Putamen (tissue), 1 donor: ENCODE measurements around the gene ATP2C2.
"Not testable (repeated sequence)": the region's sequence is repeated elsewhere in the genome, so short reads cannot be mapped to it uniquely, and the experiment has no call there.

ENCODE experiments used
- DNase-seq: peaks from one replicate; pipeline ENCODE4 v3.0.0-alpha.2; 2016; ENCODE audit warnings: low spot score

Gene ATP2C2, protein sequence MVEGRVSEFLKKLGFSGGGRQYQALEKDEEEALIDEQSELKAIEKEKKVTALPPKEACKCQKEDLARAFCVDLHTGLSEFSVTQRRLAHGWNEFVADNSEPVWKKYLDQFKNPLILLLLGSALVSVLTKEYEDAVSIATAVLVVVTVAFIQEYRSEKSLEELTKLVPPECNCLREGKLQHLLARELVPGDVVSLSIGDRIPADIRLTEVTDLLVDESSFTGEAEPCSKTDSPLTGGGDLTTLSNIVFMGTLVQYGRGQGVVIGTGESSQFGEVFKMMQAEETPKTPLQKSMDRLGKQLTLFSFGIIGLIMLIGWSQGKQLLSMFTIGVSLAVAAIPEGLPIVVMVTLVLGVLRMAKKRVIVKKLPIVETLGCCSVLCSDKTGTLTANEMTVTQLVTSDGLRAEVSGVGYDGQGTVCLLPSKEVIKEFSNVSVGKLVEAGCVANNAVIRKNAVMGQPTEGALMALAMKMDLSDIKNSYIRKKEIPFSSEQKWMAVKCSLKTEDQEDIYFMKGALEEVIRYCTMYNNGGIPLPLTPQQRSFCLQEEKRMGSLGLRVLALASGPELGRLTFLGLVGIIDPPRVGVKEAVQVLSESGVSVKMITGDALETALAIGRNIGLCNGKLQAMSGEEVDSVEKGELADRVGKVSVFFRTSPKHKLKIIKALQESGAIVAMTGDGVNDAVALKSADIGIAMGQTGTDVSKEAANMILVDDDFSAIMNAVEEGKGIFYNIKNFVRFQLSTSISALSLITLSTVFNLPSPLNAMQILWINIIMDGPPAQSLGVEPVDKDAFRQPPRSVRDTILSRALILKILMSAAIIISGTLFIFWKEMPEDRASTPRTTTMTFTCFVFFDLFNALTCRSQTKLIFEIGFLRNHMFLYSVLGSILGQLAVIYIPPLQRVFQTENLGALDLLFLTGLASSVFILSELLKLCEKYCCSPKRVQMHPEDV

DNA sequence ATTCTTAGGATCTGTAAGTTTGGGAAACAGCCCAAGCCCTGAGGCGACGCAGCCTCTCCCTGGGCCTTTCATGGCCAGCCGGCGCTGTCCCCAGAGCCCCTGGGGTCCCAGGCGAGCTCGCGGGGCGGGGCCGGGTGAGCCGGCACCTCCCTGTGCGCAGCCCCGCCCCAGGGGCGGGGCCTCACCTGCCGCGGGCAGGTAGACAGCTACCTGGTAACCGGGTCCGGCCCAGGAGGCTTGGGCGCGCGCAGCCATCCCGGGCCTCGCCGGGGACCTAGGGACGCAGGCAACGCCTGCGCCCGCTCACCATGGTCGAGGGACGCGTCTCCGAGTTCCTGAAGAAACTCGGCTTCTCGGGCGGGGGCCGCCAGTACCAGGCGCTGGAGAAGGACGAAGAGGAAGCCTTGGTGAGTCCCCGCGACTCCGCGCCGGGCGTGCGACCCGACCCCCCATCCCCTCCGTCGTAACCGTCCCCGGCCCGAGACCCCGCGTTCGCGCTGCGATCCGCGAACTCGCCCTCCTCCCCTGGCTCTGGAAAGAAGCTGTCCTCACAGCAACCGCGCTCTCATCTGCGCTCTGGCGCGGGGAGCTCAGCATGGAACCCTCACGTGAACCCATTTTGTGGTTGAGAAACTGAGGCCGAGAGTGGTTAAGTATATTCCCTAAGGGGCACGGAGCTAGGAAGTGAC lies at the start of gene ATP2C2:
TSS of gene ATP2C2 (plus strand) at position 231 of the 689 bp plus-strand sequence. CDS start at position 309, 78 bp downstream.
- no peak for DNase-seq

DNA sequence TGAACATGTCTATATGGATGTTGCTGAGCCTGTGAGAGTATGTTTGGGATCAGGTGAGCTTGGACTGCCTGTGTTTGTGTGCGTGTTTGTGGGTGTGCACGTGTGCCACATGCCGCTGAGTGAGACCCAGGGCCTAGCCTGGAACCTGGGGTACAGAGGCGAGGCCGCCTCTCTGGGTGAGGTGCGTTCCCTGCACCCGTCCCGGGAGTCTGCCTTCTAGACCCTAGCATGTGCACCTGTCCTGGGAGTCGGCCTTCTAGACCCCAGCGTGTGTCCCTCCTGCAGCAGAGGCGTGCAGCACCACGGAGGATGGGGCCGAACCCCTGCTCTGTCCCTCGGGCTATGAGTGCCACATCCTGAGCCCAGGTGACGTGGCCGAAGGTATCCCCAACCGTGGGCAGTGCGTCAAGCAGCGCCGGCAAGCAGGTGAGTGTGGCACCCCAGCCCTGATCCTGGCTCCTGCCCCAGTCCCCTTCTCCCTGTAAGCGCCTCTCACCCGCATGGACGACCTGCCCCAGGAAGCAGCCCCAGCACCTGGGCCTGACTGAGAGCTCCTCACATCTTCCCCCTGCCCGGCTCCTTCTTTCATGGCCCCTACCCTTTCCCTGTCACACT lies 49.1 kb upstream of the ATP2C2 start:
- DNase-seq: no peak

DNA sequence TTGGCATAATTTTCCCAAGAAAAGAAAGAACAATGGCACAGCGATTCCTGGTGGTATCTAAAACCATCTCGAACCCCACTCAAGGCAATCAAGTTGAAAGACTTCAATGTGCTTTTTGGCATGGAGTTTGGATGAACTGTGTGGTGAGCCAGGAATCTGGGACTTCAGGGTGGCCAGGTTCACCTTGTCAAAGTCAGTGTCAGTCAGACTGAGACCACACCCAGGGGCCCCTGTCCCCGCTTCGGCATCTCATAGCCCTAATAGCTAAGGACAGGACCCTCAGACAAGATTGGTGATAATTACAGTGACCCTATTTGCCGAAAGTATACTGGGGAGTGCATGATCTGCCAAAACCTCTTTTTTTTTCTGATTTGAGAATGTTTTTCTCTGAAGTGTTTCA lies 47.8 kb upstream of the ATP2C2 start:
- no peak for DNase-seq

DNA sequence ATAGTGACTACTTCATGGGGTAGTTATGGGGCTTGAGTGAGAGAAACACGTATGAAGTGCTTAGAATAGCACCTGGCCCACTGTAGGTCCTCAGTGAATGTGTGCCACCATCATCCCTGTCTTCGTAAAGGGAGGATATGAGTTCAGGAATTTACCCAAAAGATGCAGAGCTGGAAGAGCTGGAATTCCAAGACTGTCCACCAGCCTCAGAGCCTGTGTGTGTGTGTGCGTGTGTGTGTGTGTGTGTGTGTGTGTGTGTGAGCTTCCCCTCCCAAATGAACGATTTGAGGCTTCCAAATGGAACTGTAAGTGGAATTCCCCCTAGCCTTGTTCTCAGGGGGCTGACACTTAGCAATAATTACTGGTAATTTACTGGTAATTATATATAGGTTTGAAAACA lies 46.4 kb upstream of the ATP2C2 start:
- no peak for DNase-seq

DNA sequence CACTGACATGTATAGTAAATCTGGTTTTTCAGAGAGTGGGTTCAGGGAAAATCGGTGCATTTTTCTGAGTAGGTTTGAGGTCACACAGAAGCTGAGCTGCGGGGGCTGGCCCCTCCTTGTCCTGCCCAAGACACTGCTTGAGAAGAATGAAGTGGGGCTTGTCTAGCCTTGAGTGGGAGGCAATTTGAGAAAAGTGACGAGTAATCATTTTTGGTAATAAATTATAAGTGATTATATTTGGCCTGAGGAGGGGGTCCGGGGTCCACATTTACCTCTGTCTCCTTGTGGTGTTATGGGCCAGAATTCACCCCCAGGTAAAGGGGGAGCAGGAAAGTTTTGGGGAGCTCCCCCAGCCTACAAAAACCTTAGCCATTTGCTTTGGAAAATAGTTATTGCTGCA lies 45.6 kb upstream of the ATP2C2 start:
- no peak for DNase-seq

DNA sequence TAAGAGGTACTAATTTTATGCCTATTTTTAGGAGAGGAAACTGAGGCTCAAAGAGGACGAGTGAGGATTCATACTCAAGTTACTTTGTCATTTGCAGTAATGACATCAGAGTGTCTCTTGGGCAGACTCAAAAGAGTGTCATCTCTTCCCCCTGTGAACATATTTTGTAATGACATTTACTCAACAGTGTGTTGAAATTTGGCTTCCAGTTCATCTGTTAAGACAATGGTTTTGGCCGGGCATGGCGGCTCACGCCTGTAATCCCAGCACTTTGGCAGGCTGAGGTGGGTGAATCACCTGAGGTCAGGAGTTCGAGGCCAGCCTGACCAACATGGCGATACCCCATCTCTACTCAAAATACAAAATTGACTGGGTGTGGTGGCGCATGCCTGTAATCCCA lies 44.7 kb upstream of the ATP2C2 start:
- no peak for DNase-seq

DNA sequence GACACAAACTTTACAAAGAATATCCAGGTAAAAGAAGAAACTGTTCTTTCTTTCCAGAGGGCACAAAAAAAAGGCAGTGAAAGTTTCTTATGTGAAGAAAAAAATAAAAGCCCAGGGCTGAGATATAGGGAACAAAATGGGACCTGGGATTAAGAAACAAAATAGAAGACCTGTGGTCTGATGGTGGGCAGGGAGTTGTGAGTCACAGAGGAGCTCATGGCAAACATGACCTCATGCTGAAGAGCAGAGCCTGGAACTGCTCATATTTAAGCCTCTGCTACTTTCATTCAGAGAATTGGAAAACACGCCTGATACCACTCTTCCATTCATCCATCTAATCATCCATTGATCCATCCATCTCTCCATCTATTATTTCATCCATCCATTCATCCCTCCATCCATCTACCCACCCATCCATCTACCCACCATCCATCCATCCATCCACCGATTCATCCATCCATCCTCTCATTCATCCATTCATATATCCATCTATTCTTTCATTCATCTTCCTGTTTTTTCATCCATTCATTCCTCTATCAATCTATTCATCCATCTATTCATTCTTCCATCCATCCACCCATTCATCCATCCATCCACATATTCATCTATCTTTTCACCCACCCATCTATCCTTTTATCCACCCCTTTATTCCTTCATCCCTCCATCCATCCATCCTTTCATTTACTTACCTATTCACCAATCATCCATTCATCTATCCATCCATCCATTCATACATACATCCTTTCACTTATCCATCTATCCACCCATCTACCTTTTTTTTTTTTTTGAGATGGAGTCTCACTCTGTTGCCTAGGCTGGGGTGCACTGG lies 43.7 kb upstream of the ATP2C2 start:
- DNase-seq: no peak

DNA sequence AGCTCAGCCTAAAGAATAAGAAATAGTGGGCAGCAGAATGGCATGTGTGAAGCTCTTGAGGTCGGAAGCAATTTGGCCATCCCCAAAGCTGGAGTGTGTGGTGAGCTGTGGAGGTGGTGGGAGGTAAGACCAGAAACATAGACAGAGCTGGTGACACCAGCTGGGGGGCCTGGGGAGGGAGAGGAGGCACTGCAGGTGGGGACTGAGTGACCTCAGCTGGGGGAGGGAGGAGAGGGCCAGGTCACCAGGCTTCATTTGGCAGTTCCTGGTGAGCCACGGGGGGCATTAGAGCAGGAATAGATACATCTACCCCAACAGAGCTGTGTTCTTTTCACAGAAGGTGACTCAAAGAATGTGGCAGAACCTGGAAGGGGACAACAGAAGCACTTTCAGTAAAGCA lies 41.8 kb upstream of the ATP2C2 start:
- DNase-seq: no peak

DNA sequence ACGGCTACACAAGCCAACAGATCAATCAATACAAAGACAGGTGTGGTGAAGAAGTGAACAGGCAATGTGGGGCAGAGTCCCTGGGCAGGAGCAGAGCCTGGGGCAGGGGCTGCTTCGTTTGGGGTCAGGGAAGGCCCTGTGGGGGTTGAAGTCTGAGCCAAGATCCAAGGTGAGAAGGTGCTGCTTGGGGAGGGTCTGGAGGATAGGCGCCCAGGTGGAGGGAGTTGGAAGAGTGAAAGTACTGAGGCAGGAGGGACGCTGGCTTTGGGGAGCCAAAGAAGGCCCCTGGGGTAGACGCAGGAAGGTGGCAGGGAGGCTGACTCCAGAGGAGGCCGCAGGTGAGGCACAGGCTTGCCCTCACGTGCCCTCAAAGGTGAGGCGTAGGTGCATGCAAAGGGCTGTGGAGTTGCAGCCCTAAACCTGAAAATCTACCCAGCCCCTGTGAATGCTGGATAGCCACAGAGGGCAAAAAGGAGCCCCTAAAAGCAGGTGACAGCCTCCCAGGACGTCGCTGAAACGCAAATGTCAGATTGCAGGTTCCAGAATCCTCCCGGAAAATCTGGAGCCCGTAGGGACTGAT lies 40.3 kb upstream of the ATP2C2 start:
- no peak for DNase-seq

DNA sequence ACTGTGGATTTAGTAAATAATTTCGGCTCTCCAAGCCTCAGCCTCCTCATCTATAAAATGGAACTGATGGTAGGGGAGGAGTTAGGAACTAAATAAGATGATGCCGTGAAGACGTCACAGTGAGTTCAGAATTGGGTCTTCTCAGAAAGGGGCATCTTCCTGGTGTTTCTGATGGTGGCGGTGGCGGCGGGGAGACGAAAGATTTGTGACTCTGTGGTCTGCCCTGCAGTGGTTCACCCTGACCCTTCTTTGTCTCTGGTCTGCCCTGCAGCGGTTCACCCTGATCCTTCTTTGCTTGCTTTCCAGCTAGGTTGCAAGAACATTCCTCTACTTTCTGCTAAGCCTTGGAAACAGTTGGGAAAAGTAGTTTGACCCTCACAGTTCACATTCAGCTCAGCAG lies 39.3 kb upstream of the ATP2C2 start:
- no peak for DNase-seq

DNA sequence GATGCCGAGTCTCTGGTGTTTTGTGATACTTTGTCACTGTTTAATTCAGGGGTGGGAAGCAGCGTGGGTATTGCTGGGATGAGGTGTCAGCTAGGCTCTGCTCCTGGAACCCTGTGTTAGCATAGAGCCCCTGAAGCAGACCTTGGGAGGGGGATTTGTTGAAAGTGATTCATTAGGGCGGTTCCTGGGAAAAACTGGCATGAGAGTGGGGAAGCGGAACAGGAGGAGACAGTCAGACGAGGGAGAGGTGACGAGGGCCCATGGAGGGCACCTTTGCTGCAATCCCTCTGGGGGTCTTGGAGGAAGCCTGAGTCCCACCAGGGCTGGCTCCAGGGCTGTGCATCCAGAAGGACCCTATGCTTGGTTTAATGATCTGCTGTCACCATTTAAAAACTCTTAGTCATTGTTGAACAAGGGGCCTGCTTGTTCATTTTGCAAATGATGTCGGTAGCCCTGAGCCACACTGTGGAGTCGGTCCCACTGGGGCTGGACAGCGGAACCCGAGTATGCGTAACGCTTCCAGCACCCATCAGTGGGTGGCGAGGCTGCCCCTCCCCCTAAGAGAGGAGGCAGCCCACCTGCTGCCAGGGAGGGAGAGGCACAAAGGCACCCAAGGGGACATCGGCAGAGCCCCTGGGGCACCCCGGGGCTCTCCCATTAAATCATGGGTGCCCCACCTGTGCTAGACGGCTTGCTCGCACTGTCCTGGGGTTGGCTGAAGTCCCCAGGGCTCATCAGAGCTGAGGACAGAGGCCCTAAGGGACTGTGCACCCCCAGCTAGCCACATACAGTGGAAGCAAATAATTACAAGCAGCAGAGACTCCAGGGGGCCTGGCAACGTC lies 38.3 kb upstream of the ATP2C2 start:
- DNase-seq: no peak

DNA sequence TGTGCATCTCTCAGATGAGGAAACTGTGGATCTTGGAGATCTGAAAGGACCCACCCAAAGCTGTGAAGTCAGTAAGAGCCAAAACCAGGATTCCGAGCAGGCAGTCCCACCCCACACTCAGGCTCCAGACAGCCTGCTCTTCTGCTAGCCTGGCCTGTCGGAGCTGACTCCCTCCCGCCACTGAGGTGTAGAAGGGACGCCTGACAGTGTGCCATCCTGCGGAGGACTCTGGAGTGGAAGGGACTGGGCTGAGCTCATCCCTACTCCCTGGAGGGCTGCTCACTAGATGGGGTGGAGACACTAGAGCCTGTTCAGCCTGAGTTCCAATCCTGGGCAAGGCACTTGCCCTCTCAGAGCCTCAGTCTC lies 37.7 kb upstream of the ATP2C2 start:
- no peak for DNase-seq

DNA sequence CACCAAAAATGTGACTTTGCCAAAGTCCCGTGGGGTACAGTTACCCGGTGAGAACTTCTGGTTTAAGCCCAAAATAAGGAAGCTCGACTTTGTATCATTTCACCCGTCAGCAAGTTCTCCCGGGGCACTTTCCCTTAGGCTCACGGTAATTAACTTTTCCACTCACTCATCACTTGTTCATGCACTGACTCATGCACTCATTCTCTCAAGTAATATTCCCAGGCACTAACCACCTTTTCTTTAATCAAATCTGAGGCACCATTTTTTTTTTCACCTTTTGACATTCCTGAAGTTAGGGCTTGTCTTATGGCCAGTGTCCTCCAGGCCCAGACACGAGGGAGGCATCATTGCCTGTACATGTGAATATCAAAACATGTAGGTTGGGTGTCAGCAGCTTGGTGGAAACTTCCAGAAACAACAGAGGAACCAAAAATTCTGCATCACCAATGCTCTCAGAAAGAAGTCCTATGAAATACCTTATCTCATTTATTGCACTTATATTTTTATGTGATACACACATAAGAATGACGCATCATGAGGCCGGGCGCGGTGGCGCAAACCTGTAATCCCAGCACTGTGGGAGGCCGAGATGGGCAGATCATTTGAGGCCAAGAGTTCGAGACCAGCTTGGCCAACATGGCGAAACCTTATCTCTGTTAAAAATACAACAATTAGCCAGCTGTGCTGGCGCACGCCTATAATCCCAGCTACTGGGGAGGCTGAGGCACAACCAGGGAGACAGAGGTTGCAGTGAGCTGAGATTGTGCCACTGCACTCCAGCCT lies 36.1 kb upstream of the ATP2C2 start:
- no peak for DNase-seq

DNA sequence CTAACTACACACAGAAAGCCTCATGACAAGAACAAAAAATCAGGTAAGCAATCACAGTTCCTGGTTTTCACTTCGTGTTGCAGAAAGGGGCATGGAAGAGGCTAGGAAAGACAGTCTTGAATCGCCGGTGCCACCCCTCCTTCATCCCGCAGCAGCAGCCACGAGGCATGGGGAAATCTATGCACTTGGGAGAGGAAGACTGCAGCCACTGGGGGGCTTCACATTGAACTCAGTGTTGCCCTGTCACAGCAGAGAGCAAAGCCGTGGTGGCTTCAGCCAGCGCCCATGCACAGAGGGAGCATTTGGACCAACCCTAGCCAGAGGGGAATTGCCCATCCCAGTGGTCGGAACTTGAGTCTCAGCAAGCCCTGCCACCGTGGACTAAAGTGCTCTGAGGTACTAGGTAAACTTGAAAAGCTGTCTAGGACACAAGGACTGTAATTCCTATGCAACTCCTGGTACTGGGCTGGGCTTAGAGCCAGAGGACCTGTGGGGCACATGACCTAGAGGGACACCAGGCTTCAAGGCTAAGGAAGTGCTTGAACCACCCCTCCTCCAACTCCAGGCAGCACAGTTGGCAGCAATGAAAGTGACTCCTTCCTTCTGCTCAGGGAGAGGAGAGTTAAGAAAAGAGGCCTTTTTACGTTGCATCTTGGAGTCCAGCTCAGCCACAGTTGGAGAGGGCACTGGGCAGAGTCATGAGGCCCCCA lies 35.2 kb upstream of the ATP2C2 start:
- peak; percentile 14 for DNase-seq

DNA sequence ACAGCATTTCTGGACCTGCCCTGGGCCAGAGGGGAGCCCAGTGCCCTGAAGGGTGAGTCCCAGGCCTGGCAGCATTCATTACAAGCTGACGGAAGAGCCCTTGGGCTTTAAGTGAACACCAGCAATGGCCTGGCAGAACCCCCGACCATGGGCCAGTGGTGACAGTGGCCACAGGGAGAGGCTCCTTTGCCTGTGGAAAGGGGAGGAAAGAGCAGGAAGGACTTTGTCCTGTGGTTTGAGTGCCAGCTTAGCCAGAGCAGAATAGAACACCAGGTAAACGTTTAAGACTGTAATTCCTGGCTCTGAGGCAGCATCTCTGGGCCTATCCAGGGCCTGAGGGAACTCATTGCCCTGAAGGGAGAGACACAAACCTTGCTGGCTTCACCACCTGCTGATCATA lies 34.3 kb upstream of the ATP2C2 start:
- DNase-seq: no peak

DNA sequence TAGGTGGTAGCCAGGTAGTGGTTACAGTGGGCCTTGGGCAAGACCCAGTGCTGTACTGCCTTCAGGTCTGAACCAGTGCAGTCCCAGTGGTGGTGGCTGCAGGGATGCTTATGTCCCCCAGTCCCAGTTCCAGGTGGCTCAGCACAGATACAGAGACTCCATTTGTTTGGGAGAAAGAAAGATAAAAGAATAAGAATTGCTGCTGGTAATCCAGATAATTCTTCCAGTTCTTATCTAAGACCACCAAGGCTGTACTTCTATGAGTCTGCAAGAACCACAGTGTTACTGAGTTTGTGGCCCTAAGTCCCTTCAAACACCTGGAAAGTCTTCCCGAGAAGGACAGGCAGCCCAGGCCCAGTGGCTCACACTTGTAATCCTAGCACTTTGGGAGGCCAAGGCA lies 33.9 kb upstream of the ATP2C2 start:
- DNase-seq: no peak

DNA sequence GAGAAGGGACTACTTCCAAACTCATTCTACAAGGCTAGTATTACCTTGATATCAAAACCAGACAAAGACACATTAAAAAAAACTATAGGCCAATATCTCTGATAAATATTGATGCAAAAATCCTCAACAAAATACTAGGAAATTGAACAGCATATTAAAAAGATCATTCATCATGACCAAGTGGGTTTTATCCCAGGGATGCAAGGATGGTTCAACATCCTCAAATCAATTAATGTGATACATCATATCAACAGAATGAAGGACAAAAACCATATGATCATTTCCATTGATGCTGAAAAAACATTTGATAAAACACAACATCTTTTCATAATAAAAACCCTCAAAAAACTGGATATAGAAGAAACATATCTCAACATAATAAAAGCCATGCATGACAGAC lies 31.1 kb upstream of the ATP2C2 start:
- DNase-seq: not testable (repeated sequence)

DNA sequence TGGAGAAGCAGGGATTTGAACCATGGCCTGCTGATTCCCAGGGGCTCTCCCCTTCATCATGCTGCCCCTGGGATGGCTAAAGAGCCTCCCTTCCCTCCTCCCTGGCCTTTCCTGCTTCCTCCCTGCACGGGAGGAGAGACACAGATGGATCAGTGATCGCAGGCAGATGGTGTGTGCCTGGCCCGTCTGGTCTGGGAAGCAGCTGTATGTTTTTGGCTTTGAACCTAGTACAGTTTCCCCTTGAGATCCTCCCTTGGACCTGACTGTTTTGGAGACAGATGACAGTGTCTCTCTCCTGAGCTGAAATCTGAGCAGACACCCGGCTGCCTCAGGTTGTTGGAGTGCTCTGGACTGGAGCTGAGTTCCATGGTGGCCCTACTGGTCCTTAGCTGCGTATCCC lies 29.0 kb upstream of the ATP2C2 start:
- no peak for DNase-seq
